Gastrocnemius medialis (tissue), 4 donors: ENCODE data around the gene PTPRM.

Experiments used
- POLR2A ChIP-seq, 2 donors: fragments of 450-650 bp; IDR thresholded peaks; one replicate each; pipeline ENCODE4 v1.6.1; 2017; ENCODE audit warnings: antibody characterized with exemption in 2 of 2, mild to moderate bottlenecking in 2 of 2, moderate library complexity in 2 of 2
- TF ChIP-seq, protein P1 (sequence below), 5 experiments: fragments of 450-650 bp in 3 of 5; fragments of 200-600 bp in 2 of 5; sonication (generic) in 2 of 5; IDR thresholded peaks in 4 of 5; conservative IDR thresholded peaks in 1 of 5; 1 replicate in 4 of 5; 2 replicates in 1 of 5; pipeline ENCODE4 v1.5.1; 2016 to 2019; ENCODE audit warnings: antibody characterized with exemption in 5 of 5, mild to moderate bottlenecking in 3 of 5, moderate library complexity in 3 of 5

DNA sequence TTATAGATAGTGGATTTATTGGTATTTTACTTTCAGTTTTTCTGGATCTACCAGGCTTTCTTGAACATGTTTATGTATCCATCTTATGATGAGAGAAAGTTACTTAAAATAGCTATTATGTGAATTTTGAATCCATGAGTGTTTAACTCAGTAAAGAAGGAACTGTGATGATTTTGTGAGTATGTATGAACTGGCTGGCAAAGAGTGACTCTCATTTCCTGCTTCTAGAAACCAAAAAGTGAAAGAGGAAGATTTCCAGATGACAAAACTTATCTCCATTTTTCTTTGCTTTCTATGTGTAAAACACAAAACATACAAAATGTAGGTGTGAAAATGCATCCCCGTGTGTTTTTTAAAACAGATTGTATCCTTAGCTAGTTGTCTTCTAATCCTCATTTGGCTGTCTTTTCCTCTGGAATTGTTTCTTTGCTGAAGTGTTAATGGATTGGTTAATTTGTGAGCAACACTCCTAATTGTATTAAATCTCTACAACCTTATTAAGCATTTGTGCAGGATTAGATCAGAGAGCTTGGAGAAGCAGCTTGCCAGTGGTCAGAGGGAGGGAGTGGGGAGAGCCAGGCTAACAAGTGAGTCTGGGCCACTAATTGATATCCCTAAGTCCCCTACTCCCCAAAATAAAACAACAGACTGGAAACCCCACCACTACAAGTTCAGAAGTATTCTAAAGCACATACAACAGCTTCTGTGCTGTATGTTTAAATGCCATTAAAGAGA, 23.9 kb downstream of the PTPRM start:
- TF ChIP-seq, protein P1, sequence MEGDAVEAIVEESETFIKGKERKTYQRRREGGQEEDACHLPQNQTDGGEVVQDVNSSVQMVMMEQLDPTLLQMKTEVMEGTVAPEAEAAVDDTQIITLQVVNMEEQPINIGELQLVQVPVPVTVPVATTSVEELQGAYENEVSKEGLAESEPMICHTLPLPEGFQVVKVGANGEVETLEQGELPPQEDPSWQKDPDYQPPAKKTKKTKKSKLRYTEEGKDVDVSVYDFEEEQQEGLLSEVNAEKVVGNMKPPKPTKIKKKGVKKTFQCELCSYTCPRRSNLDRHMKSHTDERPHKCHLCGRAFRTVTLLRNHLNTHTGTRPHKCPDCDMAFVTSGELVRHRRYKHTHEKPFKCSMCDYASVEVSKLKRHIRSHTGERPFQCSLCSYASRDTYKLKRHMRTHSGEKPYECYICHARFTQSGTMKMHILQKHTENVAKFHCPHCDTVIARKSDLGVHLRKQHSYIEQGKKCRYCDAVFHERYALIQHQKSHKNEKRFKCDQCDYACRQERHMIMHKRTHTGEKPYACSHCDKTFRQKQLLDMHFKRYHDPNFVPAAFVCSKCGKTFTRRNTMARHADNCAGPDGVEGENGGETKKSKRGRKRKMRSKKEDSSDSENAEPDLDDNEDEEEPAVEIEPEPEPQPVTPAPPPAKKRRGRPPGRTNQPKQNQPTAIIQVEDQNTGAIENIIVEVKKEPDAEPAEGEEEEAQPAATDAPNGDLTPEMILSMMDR (IDR thresholded peaks at IDR 0.05 in 4 of 5, conservative IDR thresholded peaks at IDR 0.05 in 1 of 5) = no peak
- no peak for TF ChIP-seq POLR2A (IDR thresholded peaks at IDR 0.05)
